KBM-7 (cell line): Measurements from ENCODE around the gene LYPLA2.
A peak's percentile ranks its signal among the peaks of the same experiment; 100 is the strongest.
"Not testable (repeated sequence)": the region's sequence is repeated elsewhere in the genome, so short reads cannot be mapped to it uniquely, and the experiment has no call there.

Source experiments
- DNase-seq: peaks from one replicate; pipeline ENCODE4 v3.0.0-alpha.2; 2015
- in situ Hi-C: fragments of 300-500 bp; cut with MboI; formaldehyde crosslinking; loops from 2 replicates; pipeline ENCODE4 v1.14.3; 2020; ENCODE audit warnings: low sequenced_read_pairs, low pct_unique_long_range_greater_than_20kb, mixed read lengths

The LYPLA2 gene

DNA sequence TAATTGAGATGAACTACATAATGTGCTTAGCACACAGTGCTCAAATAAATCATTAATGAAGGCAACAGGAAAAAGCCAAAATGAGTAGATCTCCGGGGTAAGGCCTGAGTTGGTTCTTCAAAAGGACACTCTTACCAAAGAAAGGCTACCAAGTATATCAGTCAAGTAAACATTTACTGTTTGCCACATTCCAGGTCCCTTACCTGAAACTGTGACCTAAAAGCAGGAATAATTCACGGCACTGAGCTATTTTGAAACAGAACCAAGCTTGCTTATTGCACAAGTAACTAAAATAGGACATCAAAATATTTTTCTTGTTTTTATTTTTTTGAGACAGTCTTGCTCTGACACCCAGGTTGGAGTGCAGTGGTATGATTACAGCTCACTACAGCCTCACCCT is 14.7 kb upstream of the LYPLA2 start:
- DNase-seq = no peak

DNA sequence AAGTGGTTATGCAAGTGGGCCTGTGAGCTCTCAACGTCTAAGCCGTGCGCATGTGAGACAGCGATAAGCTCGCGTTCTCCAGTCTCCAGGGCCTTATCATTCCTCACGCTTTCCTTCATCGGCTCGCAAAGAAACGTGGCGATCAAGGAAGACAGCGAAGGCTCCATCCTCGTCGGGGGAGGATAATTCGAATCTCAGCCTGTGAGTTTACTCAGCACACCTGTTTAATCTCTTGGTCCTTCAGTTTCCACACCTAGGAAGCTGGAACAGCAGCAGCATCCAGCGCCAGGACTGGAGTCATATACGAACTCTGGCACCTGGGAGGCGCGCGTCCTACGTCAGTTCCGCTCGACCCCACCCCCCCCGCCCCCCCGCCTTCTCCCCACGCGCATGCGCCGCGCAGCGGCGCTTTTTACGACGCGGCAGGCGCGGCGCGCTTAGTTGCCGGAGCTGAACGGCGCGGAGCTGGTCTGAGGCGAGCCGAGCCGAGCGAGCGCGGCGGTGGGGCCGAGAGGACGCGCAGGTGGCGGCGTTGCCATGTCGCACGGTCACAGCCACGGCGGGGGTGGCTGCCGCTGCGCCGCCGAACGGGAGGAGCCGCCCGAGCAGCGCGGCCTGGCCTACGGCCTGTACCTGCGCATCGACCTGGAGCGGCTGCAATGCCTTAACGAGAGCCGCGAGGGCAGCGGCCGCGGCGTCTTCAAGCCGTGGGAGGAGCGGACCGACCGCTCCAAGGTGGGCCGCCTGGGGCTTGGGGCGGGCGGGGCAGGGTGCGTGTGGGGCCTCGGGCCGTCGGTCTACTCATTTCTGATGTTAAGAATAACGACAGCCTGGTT is 12.7 kb upstream of the LYPLA2 start, which contains the start of gene PITHD1:
PITHD1 (plus strand) TSS at position 440 of the 836 bp plus-strand sequence; CDS start at position 538, 98 bp downstream.
- in situ Hi-C loops = no loop called here
- peak; percentile 78 for DNase-seq

More for the DNA sequence above, 14.7 kb upstream of the LYPLA2 start:
- in situ Hi-C loops = no loop called here

DNA sequence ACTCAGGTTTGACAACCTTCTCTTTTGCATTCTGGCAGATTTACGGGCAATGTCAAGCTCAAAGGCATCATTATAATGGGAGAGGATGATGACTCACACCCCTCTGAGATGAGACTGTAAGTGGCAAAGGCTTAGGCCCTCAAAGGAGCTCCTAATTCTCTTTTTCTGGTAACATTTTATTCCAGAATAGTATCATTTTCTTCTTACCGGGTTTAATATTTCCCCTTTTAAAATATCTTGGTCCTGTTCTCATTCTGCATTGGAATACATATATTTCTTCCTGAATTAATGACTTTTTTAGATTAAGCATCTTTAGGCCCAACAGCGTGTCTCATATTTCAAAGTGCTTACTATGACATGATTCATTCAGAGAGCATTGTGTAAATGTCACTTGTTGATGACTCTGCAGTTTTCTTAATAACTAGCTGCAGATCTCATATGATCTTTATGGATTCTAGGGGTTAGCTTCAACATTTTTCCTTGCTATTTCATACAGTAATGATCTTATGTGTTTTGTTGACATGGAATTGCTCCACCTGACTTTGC is 11.0 kb upstream of the LYPLA2 start:
- in situ Hi-C loops = no loop called here
- DNase-seq = no peak

DNA sequence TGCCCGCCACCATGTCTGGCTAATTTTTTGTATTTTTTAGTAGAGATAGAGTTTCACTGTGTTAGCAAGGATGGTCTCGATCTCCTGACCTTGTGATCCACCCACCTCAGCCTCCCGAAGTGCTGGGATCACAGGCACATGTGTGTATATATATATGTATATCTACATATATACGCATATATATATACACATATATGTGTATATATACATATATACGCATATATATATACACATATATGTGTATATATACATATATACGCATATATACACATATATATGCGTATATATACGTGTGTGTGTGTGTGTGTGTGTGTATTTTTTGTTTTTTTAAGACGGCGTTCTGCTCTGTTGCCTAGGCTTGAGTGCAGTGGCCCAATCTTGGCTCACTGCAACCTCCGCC is 7.8 kb upstream of the LYPLA2 start:
- DNase-seq, in situ Hi-C loops: not testable (repeated sequence)

DNA sequence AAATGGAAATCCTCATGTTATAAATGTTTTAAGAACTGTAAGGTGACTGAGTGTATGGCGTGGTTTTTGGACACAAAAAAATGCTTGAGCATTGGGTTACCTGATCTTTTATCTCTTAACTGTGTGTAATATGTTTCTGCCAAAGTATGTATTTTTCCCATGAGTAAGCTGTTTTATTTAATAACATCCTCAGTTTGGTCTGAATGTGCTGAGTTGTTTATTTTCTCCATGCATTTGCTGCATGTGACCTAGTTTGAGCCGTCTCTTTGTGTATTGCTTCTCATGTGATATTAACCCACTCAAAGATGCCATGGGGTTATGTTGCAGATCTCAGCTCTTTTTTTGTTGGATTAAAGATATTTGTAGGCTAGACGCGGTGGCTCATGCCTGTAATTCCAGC is 6.1 kb upstream of the LYPLA2 start:
- DNase-seq = no peak
- in situ Hi-C loops = no loop called here

DNA sequence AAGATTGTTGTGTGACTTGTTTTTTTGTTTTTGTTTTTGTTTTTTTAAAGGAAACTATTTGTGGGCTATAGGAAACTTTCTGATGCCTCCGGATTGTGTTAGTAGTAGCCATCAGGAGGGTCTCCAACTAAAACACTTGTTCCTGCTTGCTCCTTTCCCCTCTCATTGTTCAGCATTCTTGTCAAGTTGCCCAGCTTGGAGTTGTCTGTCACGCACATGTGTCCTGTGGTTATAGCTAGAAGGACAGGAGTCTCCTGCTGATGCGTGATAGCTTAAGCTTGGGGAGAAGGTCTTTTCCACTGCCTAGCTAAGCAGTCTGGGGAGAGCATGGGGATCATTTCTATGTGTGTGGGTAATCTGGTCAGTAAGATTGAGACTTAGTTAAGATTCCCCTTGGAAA is 3.2 kb upstream of the LYPLA2 start:
- in situ Hi-C loops = no loop called here
- no peak for DNase-seq

DNA sequence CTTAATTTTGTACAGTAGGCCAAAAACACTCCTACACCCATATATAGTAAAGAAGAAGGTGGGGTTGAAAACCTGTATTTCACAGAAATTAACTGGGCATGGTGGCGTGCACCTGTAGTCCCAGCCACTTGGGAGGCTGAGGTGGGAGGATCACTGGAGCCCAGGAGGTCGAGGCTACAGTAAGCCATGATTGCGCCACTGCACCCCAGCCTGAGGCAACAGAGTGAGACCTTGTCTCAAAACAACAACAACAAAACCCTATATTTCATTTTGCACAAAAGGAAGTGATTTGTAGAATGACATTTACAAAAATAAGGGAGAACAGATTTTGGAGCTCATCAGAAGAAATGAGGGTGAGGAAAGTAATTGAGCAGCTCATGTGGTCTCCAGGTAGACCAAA is 2.2 kb upstream of the LYPLA2 start:
- no peak for DNase-seq
- in situ Hi-C loops = no loop called here

DNA sequence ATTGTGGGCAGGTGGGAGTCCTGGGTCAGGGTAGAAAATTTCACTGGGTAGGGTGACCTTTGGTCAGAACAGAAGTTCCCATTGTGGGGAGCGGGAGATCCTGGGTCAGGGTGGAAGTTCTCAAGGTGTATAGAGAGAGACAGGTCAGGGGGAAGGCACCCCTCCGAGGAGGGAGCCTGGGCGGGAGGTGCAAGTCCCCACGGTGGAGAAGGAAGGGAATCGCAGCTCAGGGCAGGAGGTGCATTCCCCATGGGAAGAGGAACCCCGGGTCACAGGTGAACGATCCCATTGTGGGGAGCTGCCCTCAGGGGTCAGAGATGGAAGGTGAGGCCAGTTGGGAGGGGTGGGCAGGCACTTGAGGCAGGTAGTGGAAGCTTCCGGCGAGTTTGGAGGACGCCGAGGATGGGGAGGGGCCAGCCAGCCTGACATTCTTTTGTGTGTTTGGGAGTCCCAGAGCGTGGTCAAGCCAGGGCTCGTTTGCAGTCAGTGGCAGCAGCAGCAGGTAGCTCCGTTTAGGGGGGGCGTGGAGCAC is 637 bp downstream of the LYPLA2 start:
- in situ Hi-C loops = no loop called here
- no peak for DNase-seq

DNA sequence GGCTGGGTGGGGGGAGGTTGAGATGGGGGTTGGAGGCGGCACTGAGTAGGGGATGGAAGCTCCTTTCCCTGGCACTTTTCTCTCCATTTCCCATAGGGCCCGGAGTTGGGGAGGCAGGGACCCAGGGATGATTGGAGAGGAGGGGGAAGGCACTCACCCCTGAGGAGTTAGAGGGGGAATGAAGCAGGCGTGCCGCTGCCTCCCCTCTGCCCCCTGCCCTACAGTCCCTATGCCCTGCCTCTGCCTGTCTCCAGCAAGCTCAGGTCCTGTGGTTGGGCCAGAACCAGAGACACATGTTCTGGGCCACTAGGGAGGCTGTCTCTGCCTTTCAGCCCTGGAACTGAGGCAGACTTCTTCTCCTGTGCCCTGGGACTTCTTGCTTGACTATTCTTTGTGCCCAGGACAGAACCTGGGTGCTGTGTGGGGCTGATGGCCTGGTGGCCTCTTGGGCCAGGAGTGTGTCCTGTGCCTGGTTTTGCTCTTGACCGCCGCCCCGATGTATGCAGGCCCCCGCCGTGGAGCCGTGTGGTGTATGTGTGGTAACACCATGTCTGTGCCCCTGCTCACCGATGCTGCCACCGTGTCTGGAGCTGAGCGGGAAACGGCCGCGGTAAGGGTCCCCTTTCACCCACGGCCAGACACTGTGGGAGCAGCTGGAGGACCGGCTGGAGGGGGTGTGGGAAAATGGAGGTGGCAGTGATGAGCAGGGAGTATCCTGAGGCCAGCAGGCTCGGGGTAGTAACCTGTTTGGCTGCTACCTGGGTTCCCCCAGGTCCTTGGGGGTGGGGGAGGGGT is 1.4 kb downstream of the LYPLA2 start:
- in situ Hi-C loops = no loop called here

DNA sequence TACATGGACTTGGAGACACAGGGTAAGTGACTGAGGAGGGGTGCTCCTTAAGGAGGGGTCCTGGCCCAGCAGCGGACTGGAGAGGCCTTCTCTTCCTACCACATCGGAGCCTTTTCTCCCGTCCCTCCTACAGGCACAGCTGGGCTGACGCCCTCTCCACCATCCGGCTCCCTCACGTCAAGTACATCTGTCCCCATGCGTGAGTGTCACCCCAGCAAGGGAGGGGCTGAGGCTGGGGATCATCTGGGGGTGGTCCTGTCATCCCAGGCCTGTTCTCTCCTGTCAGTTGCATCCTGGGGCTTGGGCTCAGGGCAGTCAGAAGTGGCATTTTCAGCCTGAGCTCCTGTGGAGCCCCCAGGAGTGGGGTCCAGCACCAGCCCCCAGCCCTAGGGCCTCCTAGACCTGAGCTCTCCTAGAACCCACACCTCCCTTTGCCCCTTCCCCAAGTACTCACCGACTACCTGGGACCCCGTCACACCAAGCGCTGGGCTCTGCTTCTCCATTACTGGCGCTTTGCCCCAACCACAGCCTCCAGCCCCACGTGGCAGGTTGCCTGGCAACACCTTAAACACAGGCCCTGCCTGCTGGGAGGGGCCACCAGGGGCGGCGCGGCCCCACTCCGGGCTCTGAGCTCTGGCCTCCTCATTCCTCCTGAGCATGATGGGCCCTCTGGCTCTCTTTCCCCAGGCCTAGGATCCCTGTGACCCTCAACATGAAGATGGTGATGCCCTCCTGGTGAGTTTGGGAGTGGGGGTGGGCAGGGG is 2.3 kb downstream of the LYPLA2 start:
- no peak for DNase-seq
- in situ Hi-C loops = no loop called here

More for the DNA sequence above, 1.4 kb downstream of the LYPLA2 start:
- DNase-seq = no peak

DNA sequence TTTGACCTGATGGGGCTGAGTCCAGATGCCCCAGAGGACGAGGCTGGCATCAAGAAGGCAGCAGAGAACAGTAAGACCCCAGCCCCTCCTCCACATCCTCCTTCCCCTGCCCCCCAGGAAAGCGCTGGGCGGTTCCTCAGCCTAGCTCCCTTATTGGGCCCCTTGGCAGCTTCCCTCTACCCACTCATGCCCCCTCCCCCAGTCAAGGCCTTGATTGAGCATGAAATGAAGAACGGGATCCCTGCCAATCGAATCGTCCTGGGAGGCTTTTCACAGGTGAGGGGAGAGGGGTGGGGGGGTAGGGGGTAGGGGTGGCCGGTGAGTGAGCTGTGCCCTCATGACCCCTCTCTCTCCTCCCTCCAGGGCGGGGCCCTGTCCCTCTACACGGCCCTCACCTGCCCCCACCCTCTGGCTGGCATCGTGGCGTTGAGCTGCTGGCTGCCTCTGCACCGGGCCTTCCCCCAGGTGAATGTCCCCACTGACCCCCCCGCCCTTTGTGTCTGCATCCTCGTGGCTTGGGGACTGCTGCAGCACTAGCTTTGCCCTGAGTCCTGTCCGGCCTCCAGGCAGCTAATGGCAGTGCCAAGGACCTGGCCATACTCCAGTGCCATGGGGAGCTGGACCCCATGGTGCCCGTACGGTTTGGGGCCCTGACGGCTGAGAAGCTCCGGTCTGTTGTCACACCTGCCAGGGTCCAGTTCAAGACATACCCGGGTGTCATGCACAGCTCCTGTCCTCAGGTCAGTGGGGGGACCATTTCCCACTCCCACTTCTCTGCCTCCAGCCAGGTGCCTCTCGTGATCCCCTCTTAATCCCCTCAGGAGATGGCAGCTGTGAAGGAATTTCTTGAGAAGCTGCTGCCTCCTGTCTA is 3.2 kb downstream of the LYPLA2 start:
- in situ Hi-C loops = no loop called here
- DNase-seq = no peak

DNA sequence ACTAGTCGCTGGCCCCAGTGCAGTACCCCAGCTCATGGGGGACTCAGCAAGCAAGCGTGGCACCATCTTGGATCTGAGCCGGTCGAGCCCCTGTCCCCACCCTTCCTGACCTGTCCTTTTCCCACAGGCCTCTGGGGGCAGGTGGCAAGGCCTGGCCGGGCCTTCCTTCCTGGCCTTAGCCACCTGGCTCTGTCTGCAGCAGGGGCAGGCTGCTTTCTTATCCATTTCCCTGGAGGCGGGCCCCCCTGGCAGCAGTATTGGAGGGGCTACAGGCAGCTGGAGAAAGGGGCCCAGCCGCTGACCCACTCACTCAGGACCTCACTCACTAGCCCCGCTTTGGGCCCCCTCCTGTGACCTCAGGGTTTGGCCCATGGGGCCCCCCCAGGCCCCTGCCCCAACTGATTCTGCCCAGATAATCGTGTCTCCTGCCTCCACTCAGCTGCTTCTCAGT is 3.8 kb downstream of the LYPLA2 start:
- in situ Hi-C loops = not testable (repeated sequence)

DNA sequence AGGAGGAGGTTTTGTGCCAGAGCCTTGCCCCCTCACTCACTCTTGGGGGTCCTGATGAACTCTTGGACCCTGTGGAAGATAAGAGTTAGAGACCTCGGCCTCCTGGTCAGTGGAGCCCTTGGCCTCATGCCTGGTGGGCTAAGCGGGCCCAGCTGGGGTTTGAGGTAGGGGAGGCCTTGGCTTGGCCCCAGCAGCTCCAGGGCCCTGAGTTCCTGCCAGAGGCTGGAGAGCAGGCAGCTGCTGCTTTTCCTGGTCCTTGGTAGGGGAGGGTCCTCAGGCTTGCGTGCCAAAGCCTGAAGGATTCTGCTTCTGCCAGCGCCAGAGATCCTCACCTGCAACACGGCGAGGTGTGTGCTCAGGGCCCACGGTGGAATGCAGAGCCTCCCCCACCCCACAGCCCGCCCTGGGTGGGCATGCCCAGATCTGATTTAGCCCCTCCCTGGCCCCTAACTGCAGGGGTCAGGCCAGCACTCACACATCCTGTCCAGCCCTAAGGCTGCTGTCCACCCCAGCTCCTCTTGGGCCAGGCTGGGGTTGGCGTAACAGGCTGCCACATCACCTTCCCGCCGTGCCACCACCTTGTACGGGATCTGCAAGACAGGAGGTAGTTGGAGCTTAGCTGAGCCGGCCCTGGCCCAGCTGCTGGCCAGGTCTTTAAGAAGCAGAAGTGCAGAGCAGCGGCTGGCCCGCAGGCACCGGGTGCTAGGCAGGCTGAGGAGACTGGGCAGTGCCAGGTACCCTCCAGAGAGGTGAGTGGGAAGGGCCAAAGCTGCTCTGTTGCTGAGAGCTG is 4.9 kb downstream of the LYPLA2 start:
- in situ Hi-C loops = no loop called here
- no peak for DNase-seq

More for the DNA sequence above, 3.8 kb downstream of the LYPLA2 start:
- not testable (repeated sequence) for DNase-seq

DNA sequence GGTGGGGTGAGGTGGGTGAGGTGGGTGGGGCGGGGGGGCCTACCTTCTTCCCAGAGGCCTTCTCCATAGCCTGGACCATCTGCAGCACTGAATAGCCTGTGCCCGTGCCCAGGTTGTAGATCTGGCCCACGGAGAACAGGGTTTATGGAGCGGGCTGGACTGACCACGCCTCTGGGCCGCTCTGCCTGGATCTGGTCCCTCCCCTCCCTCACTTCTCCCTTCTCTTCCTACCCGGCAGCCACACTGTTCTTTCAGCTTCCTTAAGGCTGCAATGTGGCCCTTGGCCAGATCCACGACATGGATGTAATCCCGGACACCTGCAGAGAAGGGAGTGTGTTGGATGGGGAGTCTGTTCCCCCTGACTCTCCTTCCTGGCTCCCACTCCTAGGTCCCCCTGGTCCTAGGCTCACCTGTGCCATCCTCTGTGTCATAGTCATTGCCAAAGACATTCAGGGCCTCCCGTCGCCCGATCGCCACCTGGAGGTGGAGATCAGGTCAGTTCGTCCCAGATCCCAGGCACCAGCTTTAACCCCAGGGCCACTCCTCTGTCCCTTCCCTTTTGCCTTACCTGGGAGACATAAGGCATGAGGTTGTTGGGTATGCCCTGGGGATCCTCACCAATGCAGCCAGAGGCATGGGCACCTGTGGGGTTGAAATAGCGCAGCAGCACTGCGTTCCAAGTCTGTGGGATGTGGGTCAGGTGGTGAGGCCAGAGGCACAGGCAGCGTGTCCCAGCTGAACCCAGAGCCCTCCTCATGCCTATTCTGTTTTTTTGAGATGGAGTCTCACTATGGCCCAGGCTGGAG is 5.7 kb downstream of the LYPLA2 start:
- DNase-seq = no peak

DNA sequence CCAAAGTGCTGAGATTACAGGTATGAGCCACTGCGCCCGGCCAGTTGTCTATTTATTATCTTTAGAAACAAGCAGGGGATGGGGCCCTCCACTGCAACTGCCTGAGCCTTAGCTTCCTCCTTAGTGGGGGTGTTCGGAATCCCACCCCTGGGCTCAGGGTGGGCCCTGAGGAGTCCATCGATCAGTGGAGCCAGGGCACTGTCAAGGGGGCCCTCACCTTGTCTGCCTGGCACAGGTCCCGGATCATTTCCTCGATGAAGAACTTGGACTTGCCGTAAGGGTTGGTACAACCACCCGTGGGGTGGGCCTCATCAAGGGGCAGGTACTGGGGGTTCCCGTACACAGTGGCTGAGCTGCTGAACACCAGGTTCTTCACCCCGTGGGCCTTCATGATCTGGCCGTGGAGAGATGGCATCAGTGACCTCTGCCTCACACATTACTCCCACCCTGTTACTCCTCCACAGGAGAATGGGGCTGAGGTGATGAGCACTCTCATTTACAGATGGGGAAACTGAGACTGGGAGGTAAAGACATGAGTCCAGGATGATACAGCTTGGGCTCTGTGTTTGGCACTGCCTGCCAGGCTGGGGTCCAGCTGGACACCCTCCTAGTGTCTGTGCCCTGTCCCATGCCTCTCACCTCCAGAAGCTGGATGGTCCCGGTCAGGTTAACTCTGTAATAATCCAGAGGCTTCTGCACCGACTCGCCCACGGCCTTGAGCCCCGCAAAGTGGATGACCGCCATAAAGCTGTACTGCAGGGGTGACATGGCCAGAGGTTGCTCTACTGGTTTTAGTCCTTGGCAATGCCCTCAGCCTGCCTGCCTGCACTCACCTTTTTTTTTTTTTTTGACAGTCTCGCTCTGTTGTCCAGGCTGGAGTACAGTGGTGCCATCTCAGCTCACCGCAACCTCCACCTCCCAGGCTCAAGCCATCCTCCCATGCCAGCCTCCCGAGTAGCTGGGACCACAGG is 6.8 kb downstream of the LYPLA2 start:
- DNase-seq = no peak
- in situ Hi-C loops = no loop called here

More for the DNA sequence above, 5.7 kb downstream of the LYPLA2 start:
- in situ Hi-C loops = no loop called here
